ENCODE data around the gene STK17A.
"Not testable (repeated sequence)": the region's sequence is repeated elsewhere in the genome, so short reads cannot be mapped to it uniquely, and the experiment has no call there.

The STK17A gene

DNA sequence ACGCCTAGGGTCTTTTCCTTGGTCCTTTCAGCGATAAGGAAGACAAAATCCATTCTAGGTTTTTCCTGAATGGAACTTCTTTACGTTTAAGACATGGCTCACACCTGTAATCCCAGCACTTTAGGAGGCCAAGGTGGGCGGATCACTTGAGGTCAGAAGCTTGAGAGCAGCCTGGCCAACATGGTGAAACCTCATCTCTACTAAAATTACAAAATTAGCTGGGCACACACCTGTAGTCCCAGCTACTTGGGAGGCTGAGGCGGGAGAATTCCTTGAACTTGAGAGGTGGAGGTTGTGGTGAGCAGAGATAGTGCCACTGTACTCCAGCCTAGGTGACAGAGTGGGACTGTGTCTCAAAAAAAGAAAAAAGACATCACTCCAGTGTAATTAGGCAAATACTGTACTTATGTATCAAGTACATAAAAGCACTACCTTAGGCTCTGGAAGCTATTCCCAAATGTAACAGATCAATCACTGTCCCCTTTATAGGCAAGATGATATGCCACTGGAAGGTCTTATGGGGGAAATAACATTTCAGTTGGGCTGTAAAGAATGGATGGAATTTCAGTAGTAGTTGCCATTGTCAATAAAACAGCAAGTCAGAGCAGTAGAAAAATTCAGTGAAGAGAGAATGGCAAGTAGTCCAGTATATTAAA, 5.7 kb downstream of the STK17A start:
- peaks cover 13% of the 10 kb centered on the region for H3K27me3 ChIP-seq (ENCODE audit: insufficient read depth, low read length)
- H3K9me3 ChIP-seq (ENCODE audit: insufficient read depth, low read depth, low read length) = no peaks in the 10 kb centered on the region
- no peak overlapping the region for H3K9ac ChIP-seq (ENCODE audit: low read depth, low read length)
- H3K4me1 ChIP-seq (ENCODE audit: insufficient read depth, low read length) = peaks cover 6% of the 10 kb centered on the region
- H3K27ac ChIP-seq (ENCODE audit: low read length) = no peak overlapping the region
- no peak overlapping the region for H3K4me3 ChIP-seq (ENCODE audit: low read length)
- no peaks in the 10 kb centered on the region for H3K36me3 ChIP-seq (ENCODE audit: insufficient read depth, low read depth, low read length)

DNA sequence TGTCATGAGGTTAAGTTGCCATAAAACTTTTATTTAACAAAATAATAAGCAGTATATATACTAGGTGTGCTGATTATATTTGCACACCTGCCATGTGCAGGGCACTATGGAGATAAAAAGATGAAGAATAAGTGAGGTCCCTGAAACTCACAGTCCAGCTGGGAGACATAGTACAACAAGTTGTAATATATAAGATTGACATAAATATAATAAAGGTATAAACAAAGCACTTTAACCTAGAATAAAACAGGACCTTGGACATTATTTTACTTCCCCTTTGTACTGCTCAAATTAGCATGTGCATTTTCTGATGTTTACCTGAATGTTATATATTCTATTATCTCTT, 6.2 kb downstream of the STK17A start:
- Histone ChIP-seq H3K4me3 (ENCODE audit: low read length) (no peak overlapping the region), H3K9me3 (ENCODE audit: insufficient read depth, low read depth, low read length) (no peaks in the 10 kb centered on the region), H3K27me3 (ENCODE audit: insufficient read depth, low read length) (peaks cover 8% of the 10 kb centered on the region), H3K27ac (ENCODE audit: low read length) (no peak overlapping the region), H3K4me1 (ENCODE audit: insufficient read depth, low read length) (peaks cover 6% of the 10 kb centered on the region), H3K36me3 (ENCODE audit: insufficient read depth, low read depth, low read length) (no peaks in the 10 kb centered on the region), H3K9ac (ENCODE audit: low read depth, low read length) (no peak overlapping the region)

DNA sequence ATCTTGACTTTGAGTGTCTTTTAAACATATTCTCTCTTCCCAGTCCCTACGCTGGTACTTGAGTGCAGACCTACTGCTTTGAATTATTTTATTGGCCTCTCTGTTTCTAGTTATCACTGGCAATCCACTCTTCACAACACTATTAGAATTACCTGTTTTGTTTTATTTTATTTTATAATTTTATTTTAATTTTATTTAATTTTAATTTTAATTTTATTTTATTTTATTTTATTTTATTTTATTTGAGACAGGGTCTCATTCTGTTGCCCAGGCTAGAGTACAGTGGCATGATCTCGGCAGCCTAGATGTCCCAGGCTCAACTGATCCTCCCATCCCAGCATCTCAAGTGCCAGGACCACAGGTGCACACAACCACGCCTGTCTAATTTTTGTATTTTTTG, 6.8 kb downstream of the STK17A start:
- H3K36me3 ChIP-seq (ENCODE audit: insufficient read depth, low read depth, low read length) = no peaks in the 10 kb centered on the region
- no peak overlapping the region for H3K27ac ChIP-seq (ENCODE audit: low read length)
- H3K4me3 ChIP-seq (ENCODE audit: low read length) = no peak overlapping the region
- no peaks in the 10 kb centered on the region for H3K9me3 ChIP-seq (ENCODE audit: insufficient read depth, low read depth, low read length)
- H3K27me3 ChIP-seq (ENCODE audit: insufficient read depth, low read length) = peaks cover 2% of the 10 kb centered on the region
- H3K9ac ChIP-seq (ENCODE audit: low read depth, low read length) = no peak overlapping the region
- H3K4me1 ChIP-seq (ENCODE audit: insufficient read depth, low read length) = peaks cover 2% of the 10 kb centered on the region

DNA sequence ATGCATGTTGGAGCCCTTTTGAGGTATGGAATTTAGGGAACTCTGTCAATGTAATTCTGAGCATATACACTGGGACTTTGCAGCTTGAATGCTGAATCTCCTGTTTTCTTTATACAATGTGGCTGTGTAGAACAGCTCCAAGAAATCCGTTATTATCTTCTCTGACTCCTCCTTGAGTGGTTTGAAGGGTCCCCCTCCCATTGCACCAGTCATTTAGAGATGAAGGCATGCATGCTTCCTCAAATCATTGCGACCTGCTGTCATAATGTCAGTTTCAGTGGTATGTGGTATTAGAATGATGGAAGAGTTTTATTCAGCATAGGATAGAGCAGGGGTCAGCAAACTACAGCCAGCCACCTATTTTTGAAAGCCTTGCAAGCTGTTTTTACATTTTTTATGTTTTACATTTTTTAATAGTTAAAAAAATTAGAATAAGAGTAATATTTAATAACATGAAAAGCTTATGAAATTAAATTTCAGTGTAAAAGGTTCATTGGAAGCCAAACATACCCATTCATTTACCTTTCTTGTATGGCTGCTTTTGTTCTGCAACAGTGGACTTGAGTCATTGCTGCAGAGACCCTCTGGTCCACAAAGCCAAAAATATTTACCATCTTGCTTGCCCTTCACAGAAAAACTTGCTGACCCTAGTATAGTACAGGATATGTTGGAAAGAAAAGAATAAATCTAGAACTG, 8.1 kb downstream of the STK17A start:
- Histone ChIP-seq H3K27me3 (ENCODE audit: insufficient read depth, low read length) (no peaks in the 10 kb centered on the region), H3K9me3 (ENCODE audit: insufficient read depth, low read depth, low read length) (no peaks in the 10 kb centered on the region), H3K9ac (ENCODE audit: low read depth, low read length) (no peak overlapping the region), H3K36me3 (ENCODE audit: insufficient read depth, low read depth, low read length) (peaks cover 2% of the 10 kb centered on the region; the same call in 1 of the 2 replicates), H3K4me3 (ENCODE audit: low read length) (no peak overlapping the region), H3K27ac (ENCODE audit: low read length) (no peak overlapping the region), H3K4me1 (ENCODE audit: insufficient read depth, low read length) (peaks cover 2% of the 10 kb centered on the region; the same call in 1 of the 2 replicates)

DNA sequence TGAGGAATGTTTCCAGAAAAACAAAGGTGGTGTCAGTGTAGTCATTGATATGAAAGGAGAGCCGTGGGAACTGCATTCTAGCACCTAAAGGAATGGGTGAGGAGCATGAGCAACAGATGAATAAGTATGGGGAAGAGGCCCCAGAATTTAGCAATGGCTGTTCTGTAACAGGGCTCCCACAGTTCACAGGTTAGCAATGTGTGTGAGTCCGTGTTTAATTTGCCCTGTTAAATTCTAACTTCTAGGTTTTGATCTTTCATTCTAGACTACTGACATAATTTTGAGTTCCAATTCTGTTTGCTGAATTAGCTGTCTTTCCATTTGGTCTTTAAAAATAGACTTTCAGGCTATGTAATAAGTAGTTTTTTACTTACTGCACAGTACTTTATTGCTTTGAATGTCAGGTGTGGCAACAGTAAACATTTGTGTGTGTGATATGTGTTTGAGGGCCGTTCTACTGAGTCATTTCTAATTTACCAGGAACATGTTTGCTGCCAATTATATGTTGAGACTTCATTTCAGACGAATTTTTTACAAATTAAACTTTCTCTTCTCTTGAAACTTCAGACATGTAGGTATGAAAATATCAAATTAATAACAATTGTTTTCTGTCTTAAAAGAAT, 8.8 kb downstream of the STK17A start:
- Histone ChIP-seq H3K36me3 (ENCODE audit: insufficient read depth, low read depth, low read length) (peaks cover 7% of the 10 kb centered on the region; the same call in 1 of the 2 replicates), H3K4me1 (ENCODE audit: insufficient read depth, low read length) (peaks cover 2% of the 10 kb centered on the region; the same call in 1 of the 2 replicates), H3K27ac (ENCODE audit: low read length) (no peak overlapping the region), H3K27me3 (ENCODE audit: insufficient read depth, low read length) (no peaks in the 10 kb centered on the region), H3K9me3 (ENCODE audit: insufficient read depth, low read depth, low read length) (no peaks in the 10 kb centered on the region), H3K9ac (ENCODE audit: low read depth, low read length) (no peak overlapping the region), H3K4me3 (ENCODE audit: low read length) (no peak overlapping the region)

DNA sequence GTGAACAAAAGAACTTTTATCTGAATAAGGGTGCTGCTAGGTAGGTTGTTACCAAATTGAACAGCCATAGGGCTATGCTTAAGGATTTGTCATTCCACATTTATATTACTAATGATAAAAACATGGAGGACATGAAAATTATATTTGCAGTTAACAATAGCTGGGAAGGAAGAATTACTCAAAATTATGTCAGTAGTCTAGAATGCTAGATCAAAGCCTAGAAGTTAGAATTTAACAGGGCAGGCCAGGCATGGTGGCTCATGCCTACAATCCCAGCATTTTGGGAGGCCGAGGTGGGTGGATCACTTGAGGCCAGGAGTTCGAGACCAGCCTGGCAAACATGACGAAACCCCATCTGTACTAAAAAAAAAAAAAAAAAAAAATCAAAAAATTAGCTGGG, 9.4 kb downstream of the STK17A start:
- Histone ChIP-seq H3K36me3 (ENCODE audit: insufficient read depth, low read depth, low read length) (peaks cover 7% of the 10 kb centered on the region; the same call in 1 of the 2 replicates), H3K27ac (ENCODE audit: low read length) (no peak overlapping the region), H3K9ac (ENCODE audit: low read depth, low read length) (no peak overlapping the region), H3K27me3 (ENCODE audit: insufficient read depth, low read length) (no peaks in the 10 kb centered on the region), H3K9me3 (ENCODE audit: insufficient read depth, low read depth, low read length) (no peaks in the 10 kb centered on the region), H3K4me3 (ENCODE audit: low read length) (no peak overlapping the region), H3K4me1 (ENCODE audit: insufficient read depth, low read length) (peaks cover 2% of the 10 kb centered on the region; the same call in 1 of the 2 replicates)

DNA sequence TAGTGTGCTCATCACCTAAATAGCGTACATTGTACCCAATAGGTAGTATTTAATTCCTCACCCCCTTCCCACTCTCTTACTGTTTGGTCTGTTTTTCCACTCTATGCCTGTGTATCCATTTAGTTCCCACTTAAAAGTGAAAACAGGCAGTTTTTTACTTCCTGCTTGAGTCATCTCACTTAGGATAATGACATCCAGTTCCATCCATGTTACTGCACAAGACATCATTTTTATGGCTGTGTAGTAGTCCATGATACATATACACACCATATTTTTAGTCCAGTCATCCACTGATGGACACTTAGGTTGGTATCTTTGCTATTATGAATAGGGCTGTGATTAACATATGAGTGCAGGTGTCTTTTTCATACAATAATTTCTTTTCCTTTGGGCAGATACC, 10.1 kb downstream of the STK17A start:
- Histone ChIP-seq H3K27me3 (ENCODE audit: insufficient read depth, low read length) (no peaks in the 10 kb centered on the region), H3K36me3 (ENCODE audit: insufficient read depth, low read depth, low read length) (peaks cover 7% of the 10 kb centered on the region; the same call in 1 of the 2 replicates), H3K4me1 (ENCODE audit: insufficient read depth, low read length) (peaks cover 2% of the 10 kb centered on the region; the same call in 1 of the 2 replicates), H3K4me3 (ENCODE audit: low read length) (no peak overlapping the region), H3K27ac (ENCODE audit: low read length) (no peak overlapping the region), H3K9me3 (ENCODE audit: insufficient read depth, low read depth, low read length) (no peaks in the 10 kb centered on the region), H3K9ac (ENCODE audit: low read depth, low read length) (no peak overlapping the region)

DNA sequence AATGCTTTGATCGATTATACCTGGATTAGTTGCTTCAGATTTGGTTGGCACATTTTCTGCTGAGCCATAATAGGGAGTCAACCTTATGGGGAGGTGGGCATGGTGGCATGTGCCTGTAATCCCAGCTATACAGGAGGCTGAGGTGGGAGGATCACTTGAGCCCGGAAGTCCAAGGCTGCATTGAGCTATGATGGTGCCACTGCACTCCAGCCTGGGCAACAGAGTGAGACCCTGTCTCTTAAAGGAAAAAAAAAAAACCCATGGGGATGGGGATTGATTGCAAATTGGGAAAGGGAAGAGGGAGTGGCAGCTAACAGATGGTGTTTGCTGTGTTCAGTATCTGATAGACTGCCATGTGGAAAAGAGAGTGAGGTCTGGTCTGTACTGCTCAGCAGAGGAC, 11.1 kb downstream of the STK17A start:
- Histone ChIP-seq H3K27ac (ENCODE audit: low read length) (no peak overlapping the region), H3K4me3 (ENCODE audit: low read length) (no peak overlapping the region), H3K36me3 (ENCODE audit: insufficient read depth, low read depth, low read length) (peaks cover 8% of the 10 kb centered on the region; the same call in 1 of the 2 replicates), H3K9ac (ENCODE audit: low read depth, low read length) (no peak overlapping the region), H3K9me3 (ENCODE audit: insufficient read depth, low read depth, low read length) (no peaks in the 10 kb centered on the region), H3K27me3 (ENCODE audit: insufficient read depth, low read length) (no peaks in the 10 kb centered on the region), H3K4me1 (ENCODE audit: insufficient read depth, low read length) (peaks cover 2% of the 10 kb centered on the region; the same call in 1 of the 2 replicates)

DNA sequence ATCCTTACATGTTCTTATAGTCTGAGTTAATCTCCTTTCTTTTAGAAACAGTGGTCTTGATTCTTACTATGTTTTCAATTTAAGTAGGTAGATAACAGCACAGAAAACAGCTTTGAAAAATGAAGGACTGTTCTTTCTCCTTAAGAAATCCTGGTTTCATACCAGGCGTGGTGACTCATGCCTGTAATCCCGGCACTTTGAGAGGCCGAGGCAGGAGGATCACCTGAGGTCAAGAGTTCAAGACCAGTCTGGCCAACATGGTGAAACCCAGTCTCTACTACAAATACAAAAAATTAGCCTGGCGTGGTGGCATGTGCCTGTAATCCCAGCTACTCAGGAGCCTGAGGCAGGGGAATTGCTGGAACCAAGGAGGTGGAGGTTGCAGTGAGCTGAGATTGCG, 13.5 kb downstream of the STK17A start:
- not testable (repeated sequence) for H3K4me1 ChIP-seq (ENCODE audit: insufficient read depth, low read length); H3K9ac ChIP-seq (ENCODE audit: low read depth, low read length); H3K4me3 ChIP-seq (ENCODE audit: low read length); H3K9me3 ChIP-seq (ENCODE audit: insufficient read depth, low read depth, low read length); H3K27me3 ChIP-seq (ENCODE audit: insufficient read depth, low read length); H3K27ac ChIP-seq (ENCODE audit: low read length)
- H3K36me3 ChIP-seq (ENCODE audit: insufficient read depth, low read depth, low read length) = peaks cover 15% of the 10 kb centered on the region; the same call in 1 of the 2 replicates

DNA sequence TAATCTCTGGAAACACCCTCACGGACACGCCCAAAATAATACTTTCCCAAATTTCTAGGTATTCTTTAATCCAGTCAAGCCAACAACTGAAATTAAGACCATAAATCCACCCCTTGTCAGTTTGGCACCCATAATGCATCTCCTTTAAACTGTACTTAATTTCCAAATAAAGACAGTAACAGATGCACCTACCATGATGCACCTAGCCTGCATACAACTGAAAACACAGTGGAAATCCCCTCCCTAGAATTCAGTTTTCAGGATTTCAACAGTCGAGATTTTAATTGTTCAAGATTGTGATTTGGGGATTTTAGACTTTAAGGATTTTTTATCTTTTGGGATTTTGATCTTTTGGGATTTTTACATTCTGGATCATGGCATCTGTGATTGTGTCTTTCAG, 17.1 kb downstream of the STK17A start:
- H3K27ac ChIP-seq (ENCODE audit: low read length) = no peak overlapping the region
- peaks cover 15% of the 10 kb centered on the region; the same call in 1 of the 2 replicates for H3K36me3 ChIP-seq (ENCODE audit: insufficient read depth, low read depth, low read length)
- no peak overlapping the region for H3K4me3 ChIP-seq (ENCODE audit: low read length)
- H3K4me1 ChIP-seq (ENCODE audit: insufficient read depth, low read length) = peaks cover 5% of the 10 kb centered on the region; the same call in 1 of the 2 replicates
- H3K9me3 ChIP-seq (ENCODE audit: insufficient read depth, low read depth, low read length) = peaks cover 9% of the 10 kb centered on the region; the same call in 1 of the 2 replicates
- H3K9ac ChIP-seq (ENCODE audit: low read depth, low read length) = no peak overlapping the region
- H3K27me3 ChIP-seq (ENCODE audit: insufficient read depth, low read length) = no peaks in the 10 kb centered on the region

DNA sequence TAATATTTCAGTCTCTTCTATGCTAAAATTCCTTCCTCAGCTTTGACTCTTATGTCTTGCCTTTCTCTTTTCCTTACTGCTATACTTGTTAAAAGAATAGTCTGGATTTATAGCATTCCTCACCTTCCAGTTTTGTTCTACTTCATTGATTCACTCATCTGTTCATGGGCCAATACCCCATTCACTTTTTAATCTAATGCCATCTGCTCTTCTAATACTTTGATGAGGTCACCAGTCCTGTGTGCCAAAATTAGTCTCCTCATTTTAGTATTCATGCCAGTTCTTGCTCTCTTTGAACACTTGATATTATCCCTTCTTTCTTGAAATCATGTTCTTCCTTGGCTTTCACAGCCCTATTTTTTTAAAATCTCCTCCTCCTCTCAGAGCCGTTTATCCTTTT, 19.3 kb downstream of the STK17A start:
- no peak overlapping the region for H3K27ac ChIP-seq (ENCODE audit: low read length)
- H3K36me3 ChIP-seq (ENCODE audit: insufficient read depth, low read depth, low read length) = peaks cover 8% of the 10 kb centered on the region; the same call in 1 of the 2 replicates
- H3K9ac ChIP-seq (ENCODE audit: low read depth, low read length) = no peak overlapping the region
- peaks cover 5% of the 10 kb centered on the region; the same call in 1 of the 2 replicates for H3K4me1 ChIP-seq (ENCODE audit: insufficient read depth, low read length)
- H3K4me3 ChIP-seq (ENCODE audit: low read length) = no peak overlapping the region
- no peaks in the 10 kb centered on the region for H3K27me3 ChIP-seq (ENCODE audit: insufficient read depth, low read length)
- H3K9me3 ChIP-seq (ENCODE audit: insufficient read depth, low read depth, low read length) = peaks cover 9% of the 10 kb centered on the region; the same call in 1 of the 2 replicates

Data from iPS-20b (cell line).